GM19035 (cell line): Measurements from ENCODE around the gene GJB6.
"Not testable (repeated sequence)": the region's sequence is repeated elsewhere in the genome, so short reads cannot be mapped to it uniquely, and the experiment has no call there.

ENCODE experiments used
- ATAC-seq: cut with Tn5 transposase; IDR thresholded peaks from one replicate; pipeline ENCODE4 v1.9.1; 2021; ENCODE audit not compliant: unreplicated experiment

The GJB6 gene

GRCh38 chr13:20231839-20232555, at the start of gene GJB6:
Gene GJB6 (minus strand): TSS chr13:20232319. CDS start chr13:20223480, 8,839 bp downstream.
- no peak for ATAC-seq

DNA sequence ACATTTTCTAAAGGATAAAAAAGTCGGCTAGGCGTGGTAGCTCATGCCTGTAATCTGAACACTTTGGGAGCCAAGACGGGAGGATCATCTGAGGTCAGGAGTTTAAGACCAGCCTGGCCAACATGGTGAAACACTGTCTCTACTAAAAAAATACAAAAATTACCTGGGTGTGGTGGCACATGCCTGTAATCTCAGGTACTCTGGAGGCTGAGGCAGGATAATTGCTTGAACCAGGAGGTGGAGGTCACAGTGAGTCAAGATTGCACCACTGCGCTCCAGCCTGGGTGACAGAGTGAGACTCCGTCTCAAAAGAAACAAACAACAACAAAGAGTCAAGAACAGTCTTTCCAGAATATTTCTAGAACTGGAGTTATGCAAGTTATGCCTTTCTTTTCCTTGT, 44.8 kb upstream of the GJB6 start:
- not testable (repeated sequence) for ATAC-seq

DNA sequence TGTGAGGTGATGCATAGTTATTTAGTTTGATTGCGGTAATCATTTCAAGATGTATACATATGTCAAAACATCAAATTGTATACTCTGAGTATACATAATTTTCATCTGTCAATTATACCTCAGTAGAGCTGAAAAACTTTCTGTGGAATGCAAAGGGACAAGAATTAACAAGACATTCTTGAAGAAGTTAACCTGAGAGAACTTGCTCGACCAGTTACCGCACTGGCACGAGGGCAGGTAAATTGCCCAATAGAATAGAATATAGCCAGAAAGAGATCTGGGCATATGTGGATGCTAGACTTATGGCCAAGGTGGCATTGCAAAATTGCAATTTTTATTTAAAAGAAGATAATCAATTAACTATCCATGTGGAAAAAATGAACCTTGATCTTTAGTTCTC, 42.3 kb upstream of the GJB6 start:
- ATAC-seq: no peak

- ATAC-seq: no peak
Measured at GRCh38 chr13:20272588-20273171, 40.6 kb upstream of the GJB6 start.

DNA sequence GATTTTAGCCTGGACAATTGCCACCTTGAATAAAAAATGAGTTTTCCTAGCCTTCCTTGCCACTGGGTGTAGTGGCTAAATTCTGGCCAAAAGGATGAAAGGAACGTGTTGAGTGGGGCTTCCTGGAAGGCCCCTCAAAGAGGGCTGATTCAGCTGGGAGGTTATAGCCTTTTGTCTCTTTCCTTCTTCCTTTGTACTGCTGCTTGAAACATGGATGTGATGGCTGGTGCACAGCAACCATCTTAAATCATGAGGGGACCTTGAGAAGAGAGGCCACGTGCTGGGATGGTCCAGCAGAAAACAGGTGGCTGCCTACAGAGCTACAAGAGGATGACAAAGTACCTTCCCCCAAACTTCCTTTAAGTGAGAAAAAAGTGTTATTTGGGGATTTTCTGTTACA, 40.0 kb upstream of the GJB6 start:
- ATAC-seq: no peak

- no peak for ATAC-seq
Measured at GRCh38 chr13:20271441-20271840, 39.3 kb upstream of the GJB6 start.

DNA sequence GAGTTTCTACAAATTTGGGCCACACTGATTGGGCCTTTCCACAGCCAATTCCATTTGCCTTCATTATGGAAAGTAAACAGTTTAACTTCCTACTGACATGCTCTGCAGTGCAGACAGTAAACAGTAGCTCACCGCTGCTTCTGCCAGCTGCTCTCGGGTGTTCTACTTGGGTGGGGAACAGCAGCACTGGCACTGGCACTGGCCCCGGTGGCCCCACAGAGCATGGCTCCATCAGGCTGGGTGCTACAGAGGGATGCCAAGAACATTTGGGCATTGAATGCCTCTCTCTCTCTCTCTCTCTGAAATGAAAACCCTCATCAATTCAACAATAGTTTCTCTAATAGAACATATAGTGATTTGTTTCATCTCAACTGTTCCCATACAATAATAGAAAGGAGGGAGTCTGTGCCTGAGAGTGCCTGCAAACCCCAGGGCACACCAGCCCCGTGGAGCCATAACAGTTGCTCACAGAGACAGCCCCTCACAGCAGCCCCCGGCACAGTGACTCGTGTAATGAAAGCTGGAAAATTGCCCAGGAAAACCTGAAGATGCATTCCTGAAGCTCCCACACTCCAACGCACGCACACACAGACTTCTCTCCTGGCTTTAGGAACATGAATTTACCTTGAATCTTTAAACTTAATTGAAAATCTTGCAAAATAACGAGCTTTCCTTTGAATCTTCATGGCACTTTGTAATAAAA, 38.2 kb upstream of the GJB6 start:
- no peak for ATAC-seq

DNA sequence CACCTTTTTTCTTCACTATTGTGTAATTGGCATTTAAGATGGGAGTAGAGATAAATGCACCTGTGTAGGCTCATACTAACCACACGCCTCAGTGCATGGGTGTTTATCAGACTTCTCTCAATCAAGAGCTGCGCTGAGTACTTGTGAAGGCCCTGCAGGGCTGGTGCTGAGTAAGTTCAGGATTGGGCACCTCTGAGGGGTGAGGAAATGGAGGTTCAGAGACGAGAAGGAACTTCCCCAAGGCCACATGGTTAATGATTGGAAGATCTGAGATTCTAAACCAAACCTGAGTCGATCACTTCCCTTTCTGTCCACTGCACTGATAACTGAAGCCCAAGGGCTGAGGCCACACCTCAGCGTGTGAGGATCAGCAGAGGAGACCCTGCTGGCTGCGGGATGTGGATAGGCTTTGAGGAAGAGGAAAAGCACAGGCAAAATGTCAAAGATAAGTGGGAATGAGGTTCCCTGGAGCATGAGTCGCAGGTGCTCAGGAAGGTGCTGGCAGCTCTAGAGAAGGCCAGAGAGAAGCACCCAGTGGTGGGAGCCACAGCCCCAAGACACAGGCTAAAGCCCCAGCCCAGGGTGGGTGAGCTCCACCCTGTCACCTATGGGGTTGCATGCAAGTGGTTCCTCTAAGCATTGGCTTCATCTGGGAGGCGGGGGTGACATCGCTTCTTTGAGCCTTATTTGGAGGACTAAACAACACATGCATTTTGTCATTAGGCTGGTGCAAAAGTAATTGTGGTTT, 32.3 kb upstream of the GJB6 start:
- peak; percentile 83 for ATAC-seq

GRCh38 chr13:20263393-20264044, 31.4 kb upstream of the GJB6 start:
- ATAC-seq: no peak

- ATAC-seq: no peak
Measured at GRCh38 chr13:20258963-20259288, 26.8 kb upstream of the GJB6 start.

DNA sequence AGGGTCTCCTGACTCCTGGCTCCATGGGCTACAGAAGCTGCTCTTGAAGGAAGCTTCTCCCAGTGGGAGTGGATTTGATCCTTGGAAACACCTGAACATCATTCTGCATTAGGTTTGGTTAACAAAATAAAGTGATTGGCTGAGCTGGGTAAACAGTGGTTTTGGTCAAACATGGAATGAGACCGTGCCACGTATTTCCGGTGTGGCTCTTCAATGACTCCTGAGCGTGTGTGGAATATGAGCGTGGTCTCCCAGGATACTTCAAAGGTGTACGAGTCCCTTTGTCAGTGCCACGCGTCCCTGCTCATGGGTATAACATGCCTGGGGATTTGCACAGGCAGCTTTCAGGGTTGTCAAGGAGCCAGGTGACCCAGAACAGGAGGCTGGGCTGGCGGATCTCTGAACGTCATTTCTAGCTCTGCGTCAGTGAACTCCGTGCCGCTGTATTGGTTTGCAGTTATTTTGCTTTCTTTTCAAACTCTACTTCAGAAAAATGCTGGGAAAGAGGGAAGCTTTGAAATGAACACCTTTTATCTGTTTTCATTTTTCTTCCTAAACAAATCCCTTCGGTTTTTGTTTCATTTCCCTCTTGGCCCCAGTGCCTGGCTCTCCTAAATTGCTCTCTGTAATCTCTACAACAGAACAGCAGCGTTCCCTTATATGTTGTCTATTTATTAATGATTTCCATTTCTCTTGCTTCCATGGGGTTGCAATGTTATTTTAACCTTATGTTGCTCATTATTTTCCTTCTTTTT, 26.3 kb upstream of the GJB6 start:
- ATAC-seq: no peak

DNA sequence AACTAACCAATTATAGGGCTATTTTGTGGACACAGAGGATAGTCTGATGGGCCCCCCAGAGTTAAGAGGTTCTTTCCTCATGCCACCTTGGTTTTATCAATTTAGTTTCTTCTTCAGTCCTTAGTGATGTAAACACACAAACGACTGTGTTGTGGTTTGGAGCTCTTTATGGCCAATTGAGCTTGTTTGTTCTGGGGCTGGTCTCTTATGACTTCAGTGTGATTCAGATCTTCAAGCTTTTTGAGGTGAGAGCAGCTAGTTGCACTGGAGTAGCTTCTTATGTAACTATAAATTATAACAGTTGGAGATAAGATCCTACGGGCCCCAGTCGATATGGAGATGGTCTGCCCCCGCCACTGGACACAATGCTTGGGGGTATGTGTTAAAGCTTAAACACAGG, 22.0 kb upstream of the GJB6 start:
- no peak for ATAC-seq

DNA sequence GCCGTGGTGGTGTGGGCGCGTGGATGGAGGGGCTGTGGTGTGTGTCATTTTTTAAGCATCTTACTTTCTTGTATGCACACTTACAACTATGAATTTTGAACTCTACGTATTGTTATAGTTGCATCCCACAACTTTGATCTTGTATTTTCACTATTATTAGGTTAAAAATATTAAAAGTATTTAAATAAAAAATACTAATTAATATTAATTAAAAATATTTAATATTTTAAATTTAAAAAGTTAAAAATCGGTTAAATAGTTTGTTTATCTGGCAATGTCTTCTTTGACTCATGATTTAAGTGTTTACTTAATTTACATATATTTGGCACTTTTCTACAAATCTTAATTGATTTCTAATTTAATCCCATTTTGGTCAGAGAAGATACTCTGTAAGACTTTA, 17.8 kb upstream of the GJB6 start:
- no peak for ATAC-seq

DNA sequence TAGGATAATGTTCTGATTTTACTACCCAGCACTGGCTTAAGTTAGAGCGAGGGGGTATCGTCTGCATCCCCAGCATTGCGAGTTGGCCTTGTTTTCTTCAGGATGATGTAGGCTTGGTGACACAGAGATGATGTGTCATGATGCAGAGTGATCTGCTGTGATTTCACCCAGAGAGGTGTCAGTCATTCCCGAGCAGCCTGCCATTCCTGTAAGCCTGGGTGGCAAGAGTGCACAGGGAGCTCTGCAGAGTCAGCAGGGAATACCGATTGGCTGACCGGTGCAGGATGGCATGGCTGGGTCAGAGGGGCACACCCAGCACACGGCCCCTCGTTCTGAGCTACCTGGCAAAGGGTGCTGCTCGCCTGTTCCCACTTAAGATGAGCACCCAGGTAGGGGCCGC, 15.8 kb upstream of the GJB6 start:
- ATAC-seq: no peak

GRCh38 chr13:20247403-20247802, 15.3 kb upstream of the GJB6 start:
- ATAC-seq: no peak

GRCh38 chr13:20241593-20241992, 9.5 kb upstream of the GJB6 start:
- no peak for ATAC-seq

GRCh38 chr13:20239748-20240147, 7.6 kb upstream of the GJB6 start:
- no peak for ATAC-seq

GRCh38 chr13:20232556-20233277, 598 bp upstream of the GJB6 start:
- no peak for ATAC-seq

- no peak for ATAC-seq
Measured at GRCh38 chr13:20230913-20231838, 943 bp downstream of the GJB6 start.
